ENCODE results near the gene ACE.

DNA sequence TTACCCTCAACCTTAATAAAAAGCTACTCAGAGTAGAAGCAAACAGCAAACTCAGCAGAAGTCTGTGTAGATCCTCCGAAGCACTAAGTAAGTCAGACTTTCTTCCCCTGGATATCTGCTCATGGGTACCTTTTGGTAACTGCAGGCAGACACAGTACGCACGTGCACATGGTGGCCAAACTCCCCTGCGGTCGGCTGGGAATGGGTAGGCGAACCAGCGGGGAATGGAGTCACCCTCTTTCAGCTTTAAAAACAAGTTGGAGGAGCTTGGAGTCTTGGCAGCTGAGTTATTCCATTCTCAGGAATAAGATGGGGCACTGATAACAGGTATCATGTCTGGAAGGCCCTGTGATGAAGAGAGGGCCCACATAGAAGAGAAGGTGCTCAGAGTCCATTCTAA is 47.1 kb upstream of the ACE start:
- TF ChIP-seq, protein P1, sequence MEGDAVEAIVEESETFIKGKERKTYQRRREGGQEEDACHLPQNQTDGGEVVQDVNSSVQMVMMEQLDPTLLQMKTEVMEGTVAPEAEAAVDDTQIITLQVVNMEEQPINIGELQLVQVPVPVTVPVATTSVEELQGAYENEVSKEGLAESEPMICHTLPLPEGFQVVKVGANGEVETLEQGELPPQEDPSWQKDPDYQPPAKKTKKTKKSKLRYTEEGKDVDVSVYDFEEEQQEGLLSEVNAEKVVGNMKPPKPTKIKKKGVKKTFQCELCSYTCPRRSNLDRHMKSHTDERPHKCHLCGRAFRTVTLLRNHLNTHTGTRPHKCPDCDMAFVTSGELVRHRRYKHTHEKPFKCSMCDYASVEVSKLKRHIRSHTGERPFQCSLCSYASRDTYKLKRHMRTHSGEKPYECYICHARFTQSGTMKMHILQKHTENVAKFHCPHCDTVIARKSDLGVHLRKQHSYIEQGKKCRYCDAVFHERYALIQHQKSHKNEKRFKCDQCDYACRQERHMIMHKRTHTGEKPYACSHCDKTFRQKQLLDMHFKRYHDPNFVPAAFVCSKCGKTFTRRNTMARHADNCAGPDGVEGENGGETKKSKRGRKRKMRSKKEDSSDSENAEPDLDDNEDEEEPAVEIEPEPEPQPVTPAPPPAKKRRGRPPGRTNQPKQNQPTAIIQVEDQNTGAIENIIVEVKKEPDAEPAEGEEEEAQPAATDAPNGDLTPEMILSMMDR (IDR thresholded peaks at IDR 0.05; ENCODE audit: low read depth, low read length, missing input control): no peak
- TF ChIP-seq, protein P2, sequence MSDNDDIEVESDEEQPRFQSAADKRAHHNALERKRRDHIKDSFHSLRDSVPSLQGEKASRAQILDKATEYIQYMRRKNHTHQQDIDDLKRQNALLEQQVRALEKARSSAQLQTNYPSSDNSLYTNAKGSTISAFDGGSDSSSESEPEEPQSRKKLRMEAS (IDR thresholded peaks at IDR 0.05): no peak
